Dedifferentiated amniotic fluid mesenchymal stem cell (primary cell): ENCODE data around the gene CYP3A7.
"Not testable (repeated sequence)": the region's sequence is repeated elsewhere in the genome, so short reads cannot be mapped to it uniquely, and the experiment has no call there.

Experiments
- DNase-seq: peaks from one replicate; pipeline ENCODE4 v3.0.0-alpha.2; 2016; ENCODE audit errors: extremely low spot score

Gene CYP3A7

GRCh38 chr7:99669782-99670181 lies 65.2 kb downstream of the CYP3A7 start:
- no peak for DNase-seq

DNA sequence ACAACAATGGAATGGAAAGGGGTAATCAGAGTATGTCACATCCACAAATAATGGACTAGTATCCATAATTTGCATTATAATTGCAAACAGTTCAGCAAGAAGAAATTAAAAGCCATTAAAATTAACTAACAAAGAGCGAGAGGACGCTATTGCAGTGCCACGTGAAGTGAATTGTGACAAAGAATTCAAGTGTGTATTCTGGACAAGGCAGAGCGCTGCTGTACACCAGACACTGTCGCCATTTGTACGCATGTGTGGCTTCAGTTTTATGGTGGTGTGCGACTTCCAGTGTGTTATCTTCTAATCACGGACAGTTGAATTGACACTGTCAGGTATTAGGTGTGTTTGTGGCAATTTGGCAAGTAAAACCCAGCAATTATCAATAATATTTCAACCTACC lies 66.5 kb downstream of the CYP3A7 start:
- DNase-seq = no peak

DNA sequence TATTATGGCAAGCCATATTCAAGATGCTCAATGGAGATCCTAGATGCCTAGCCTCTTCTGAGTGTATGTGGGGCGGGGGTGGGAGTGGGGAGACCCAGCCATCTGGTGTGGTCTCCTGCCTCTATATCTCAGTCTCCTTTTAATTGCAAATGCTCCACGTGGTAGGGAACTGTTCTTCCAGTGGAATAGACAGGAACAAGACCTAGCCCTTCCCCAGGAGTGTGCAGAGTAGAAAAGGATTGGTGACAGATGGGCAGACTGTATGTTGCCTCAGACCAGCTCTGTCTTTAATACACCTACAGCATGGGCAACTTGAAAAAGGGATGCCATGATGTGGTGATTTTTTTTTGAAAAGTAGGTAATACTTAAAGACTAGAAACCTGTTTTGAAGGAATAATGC lies 67.8 kb downstream of the CYP3A7 start:
- no peak for DNase-seq

- DNase-seq = no peak
These were observed 69.0 kb downstream of the CYP3A7 start for GRCh38 chr7:99666013-99666395.

DNA sequence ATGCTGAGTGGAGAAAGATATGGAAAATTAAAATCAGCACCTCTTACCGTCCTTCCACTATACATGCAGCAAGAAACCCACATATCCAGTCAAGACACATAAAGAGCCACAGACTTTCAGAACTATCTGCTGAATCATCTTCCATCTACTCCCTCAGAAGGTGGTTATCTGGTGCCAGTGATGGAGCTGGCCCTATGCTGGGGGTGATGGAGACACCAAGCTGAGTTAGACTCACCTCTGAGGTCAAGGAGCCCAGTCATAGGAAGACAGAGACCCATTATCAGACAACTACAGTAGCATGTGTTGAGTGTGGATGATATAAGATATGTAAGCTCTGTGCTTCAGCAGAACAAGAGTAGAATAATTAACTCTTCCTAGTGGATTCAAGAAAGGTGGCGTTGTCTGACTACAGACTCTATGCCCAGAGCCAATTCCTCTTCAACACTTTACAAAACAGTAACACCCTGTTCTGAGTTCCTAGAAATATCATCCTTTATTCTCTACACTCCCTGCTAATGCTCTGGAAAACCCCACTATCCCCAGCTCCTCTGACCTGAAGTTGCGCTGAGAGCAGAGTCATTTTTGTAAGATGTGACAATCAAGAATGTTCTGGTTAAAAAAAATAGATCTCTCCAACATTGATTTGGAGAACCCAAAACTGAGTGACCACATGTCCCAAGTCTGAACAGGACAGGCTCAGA lies 69.5 kb downstream of the CYP3A7 start:
- DNase-seq = no peak

GRCh38 chr7:99657879-99658278 lies 77.1 kb downstream of the CYP3A7 start:
- DNase-seq = not testable (repeated sequence)
